Measurements from ENCODE around the gene CFAP99. TPM values are rescaled to one million over a fixed set of nuclear protein-coding genes. Genes with fewer than 3 reads are reported as not detected.

Gene CFAP99
- total RNA-seq, 3 donors from 2014 or later, result 0.15 to 2.0 TPM; not detected in 1

GRCh38 chr4:2497931-2498330 lies 79.2 kb downstream of the CFAP99 start:
- Histone ChIP-seq H3K9me3 (no peaks in the 10 kb centered on the region), H3K4me3 (no peak overlapping the region), H3K4me1 (no peaks in the 10 kb centered on the region), H3K27me3 (no peaks in the 10 kb centered on the region), H3K36me3 (no peaks in the 10 kb centered on the region), H3K27ac (no peak overlapping the region)
- TF ChIP-seq POLR2A (IDR thresholded peaks at IDR 0.05) (no peak), CTCF (IDR thresholded peaks at IDR 0.05) (no peak), POLR2AphosphoS5 (IDR thresholded peaks at IDR 0.05) (no peak)
- intact Hi-C loops (cut with DNase I; ENCODE audit: low total_unique reads), result no loop called here
- no peak for DNase-seq (ENCODE audit: low spot score in 2 of 2)

GRCh38 chr4:2500547-2500946 lies 81.8 kb downstream of the CFAP99 start:
- DNase-seq (ENCODE audit: low spot score in 2 of 2), result no peak
- intact Hi-C loops (cut with DNase I; ENCODE audit: low total_unique reads), result no loop called here
- Histone ChIP-seq H3K9me3 (no peaks in the 10 kb centered on the region), H3K4me1 (no peaks in the 10 kb centered on the region), H3K27me3 (no peaks in the 10 kb centered on the region), H3K4me3 (no peak overlapping the region), H3K27ac (no peak overlapping the region), H3K36me3 (no peaks in the 10 kb centered on the region)
- TF ChIP-seq POLR2A (IDR thresholded peaks at IDR 0.05), result no peak
- no peak for TF ChIP-seq CTCF (IDR thresholded peaks at IDR 0.05)
- no peak for TF ChIP-seq POLR2AphosphoS5 (IDR thresholded peaks at IDR 0.05)

- intact Hi-C loops (cut with DNase I; ENCODE audit: low total_unique reads), result no loop called here
- no peak for DNase-seq (ENCODE audit: low spot score in 2 of 2)
- Histone ChIP-seq H3K4me1 (no peaks in the 10 kb centered on the region), H3K4me3 (no peak overlapping the region), H3K27me3 (no peaks in the 10 kb centered on the region), H3K36me3 (no peaks in the 10 kb centered on the region), H3K9me3 (no peaks in the 10 kb centered on the region), H3K27ac (no peak overlapping the region)
- no peak for TF ChIP-seq POLR2A (IDR thresholded peaks at IDR 0.05)
- TF ChIP-seq CTCF (IDR thresholded peaks at IDR 0.05), result no peak
- no peak for TF ChIP-seq POLR2AphosphoS5 (IDR thresholded peaks at IDR 0.05)
Observed at GRCh38 chr4:2501034-2501594, 82.4 kb downstream of the CFAP99 start.

GRCh38 chr4:2503809-2504208 lies 85.1 kb downstream of the CFAP99 start:
- no peak for DNase-seq (ENCODE audit: low spot score in 2 of 2)
- Histone ChIP-seq H3K9me3 (no peaks in the 10 kb centered on the region), H3K4me1 (no peaks in the 10 kb centered on the region), H3K27ac (no peak overlapping the region), H3K36me3 (no peaks in the 10 kb centered on the region), H3K4me3 (no peak overlapping the region), H3K27me3 (no peaks in the 10 kb centered on the region)
- intact Hi-C loops (cut with DNase I; ENCODE audit: low total_unique reads), result no loop called here
- TF ChIP-seq POLR2A (IDR thresholded peaks at IDR 0.05) (no peak), CTCF (IDR thresholded peaks at IDR 0.05) (no peak), POLR2AphosphoS5 (IDR thresholded peaks at IDR 0.05) (no peak)

GRCh38 chr4:2507259-2507658 lies 88.5 kb downstream of the CFAP99 start:
- intact Hi-C loops (cut with DNase I; ENCODE audit: low total_unique reads), result no loop called here
- no peaks in the 10 kb centered on the region for H3K4me1 ChIP-seq
- TF ChIP-seq POLR2A (IDR thresholded peaks at IDR 0.05) (no peak), CTCF (IDR thresholded peaks at IDR 0.05) (no peak), POLR2AphosphoS5 (IDR thresholded peaks at IDR 0.05) (no peak)
- H3K27ac ChIP-seq, result no peak overlapping the region
- H3K9me3 ChIP-seq, result no peaks in the 10 kb centered on the region
- no peak overlapping the region for H3K4me3 ChIP-seq
- DNase-seq (ENCODE audit: low spot score in 2 of 2), result no peak
- no peaks in the 10 kb centered on the region for H3K27me3 ChIP-seq
- H3K36me3 ChIP-seq, result no peaks in the 10 kb centered on the region

Measured in breast epithelium (tissue), 4 donors.